GM12874 (cell line): ENCODE data around the gene LMF1.

Experiments
- CTCF ChIP-seq: IDR thresholded peaks from 2 replicates; pipeline ENCODE4 v1.5.1; 2011; ENCODE audit warnings: low read depth, mild to moderate bottlenecking, control low read depth, low read length, moderate library complexity; ENCODE audit not compliant: insufficient read depth

LMF1 gene

DNA sequence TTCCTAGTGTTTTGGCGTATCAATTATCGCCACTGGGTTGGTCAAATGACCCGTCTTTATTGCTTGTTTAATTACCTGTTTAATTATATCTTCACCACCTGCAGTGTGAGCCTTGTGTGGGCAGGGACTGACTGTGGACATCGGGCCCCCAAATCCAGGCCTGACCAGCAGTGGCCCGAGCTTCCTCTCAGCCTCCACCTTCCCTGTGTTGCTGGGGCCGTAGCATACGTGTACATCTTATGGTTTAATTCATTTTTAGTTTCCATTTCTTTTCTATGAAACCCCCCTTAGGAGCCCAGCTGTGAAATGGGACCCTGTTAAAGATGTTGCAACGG lies 1.2 kb upstream of the LMF1 start:
- TF ChIP-seq CTCF, result no peak

GRCh38 chr16:971582-971905 lies 760 bp upstream of the LMF1 start:
- no peak for TF ChIP-seq CTCF

DNA sequence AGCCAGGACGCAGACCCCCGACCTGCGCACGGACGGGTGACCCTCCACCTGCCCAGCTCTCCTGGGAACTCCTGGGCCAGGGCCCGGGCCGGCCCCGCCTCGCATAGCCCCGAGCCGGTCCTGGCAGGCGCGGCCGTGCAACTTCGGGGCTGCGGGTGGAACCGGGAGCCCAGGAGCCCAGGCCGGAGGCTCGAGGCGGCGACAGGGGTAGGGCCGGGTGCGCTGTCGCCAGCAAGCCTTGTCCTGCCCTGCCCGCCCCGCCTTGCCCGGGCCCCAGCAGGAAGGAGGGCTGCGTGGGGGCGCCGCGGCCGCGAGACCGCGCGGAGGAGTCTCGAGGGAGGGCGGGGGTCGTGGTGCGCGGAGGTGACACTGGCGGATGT lies 408 bp downstream of the LMF1 start:
- no peak for TF ChIP-seq CTCF

DNA sequence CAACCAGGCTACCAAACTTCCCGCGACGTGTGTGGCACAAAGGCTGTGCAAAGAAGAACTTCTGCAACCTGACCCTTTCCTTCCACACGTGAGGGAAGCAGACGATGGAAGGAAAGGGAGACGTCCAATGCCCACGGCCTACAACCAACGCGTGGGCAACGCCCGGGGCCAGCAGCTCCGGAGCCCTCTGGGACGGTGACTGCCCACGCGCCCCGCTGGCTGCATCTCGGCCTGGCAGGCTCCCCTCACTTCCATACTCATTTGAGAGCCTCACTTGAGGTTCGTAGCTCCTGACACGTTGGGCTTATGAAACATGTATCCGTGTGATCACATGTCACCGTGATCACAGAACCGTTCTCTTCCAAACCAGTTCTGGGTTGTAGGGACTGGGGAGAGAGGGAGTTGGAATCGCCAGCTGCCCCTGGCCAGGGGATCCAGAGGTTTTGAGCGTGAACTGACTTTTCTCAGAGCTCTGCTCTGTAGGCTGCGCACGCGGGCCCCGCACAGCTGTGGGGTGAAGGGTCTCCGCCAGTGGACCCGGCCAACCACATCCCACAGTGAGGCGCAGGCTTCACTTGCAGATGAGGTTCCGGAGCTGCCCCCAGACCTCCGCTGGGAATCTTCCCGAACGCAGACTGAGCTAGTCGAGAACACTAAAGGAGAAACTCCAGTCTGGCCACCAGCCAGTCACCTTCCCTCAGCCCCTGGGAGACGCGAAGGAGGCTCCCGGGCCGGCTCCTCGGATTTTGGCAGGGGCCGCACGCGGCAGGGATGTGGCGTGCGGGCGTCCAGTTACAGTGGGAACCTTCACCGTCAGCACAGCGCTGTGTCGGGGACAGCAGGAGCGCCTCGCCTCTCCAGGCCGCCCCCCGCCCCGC lies 1.0 kb downstream of the LMF1 start:
- TF ChIP-seq CTCF, result no peak

DNA sequence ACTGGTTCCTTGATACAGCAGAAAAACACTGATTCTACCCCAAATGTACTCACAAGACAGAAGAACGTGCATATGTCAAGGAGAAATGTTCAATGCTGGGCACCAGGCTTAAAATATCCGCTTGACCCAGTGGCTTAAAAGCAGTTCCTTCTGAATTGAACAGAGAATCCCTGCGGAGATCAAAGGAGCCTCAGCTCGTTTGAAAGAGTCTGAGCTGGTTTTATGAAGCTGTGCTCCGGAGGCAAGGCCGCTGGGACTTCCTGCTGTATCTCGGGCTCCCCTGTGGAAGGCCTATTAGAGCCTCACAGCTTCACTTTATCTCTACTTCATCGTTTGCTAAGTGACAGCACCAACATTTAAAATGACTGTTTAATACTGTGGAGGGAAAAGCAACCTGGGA lies 2.2 kb downstream of the LMF1 start:
- TF ChIP-seq CTCF, result no peak

- TF ChIP-seq CTCF, result no peak
These were observed 3.1 kb downstream of the LMF1 start for GRCh38 chr16:967546-968295.

DNA sequence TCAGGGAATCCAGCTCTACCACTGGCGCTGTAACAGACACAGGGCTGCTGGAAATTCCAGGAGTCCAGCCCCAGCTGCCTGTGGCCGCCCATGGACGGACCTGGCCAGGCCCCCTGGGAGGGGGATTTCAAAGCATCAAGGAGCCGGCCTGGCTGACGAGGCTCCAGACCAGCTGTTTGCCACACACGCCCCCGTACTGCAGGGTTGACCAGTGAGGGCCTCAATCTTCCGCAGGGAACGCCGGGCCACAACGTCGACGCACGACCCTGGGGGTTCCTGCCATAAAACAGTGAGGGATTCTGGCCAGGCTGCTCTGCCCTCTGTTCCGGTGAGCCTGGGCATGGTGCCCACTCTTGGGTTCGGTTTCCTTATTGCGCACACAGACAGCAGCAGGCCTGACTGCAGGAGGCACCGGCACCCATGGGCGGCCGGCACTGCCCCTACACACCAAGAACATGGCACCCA lies 3.7 kb downstream of the LMF1 start:
- TF ChIP-seq CTCF, result no peak
